Measurements from ENCODE around the gene MLLT10. TPM values are rescaled to one million over a fixed set of nuclear protein-coding genes. Genes with fewer than 3 reads are reported as not detected.

MLLT10 gene
- total RNA-seq, 1 experiment from 2014 or later, result 22.5 TPM

GRCh38 chr10:21498986-21499385 lies 35.0 kb upstream of the MLLT10 start:
- H3K4me3 ChIP-seq, result no peak overlapping the region
- DNase-seq, result no peak
- no peaks in the 10 kb centered on the region for H3K9me3 ChIP-seq
- no peaks in the 10 kb centered on the region for H3K27me3 ChIP-seq
- H3K36me3 ChIP-seq, result no peaks in the 10 kb centered on the region

- no peaks in the 10 kb centered on the region for H3K27me3 ChIP-seq
- H3K36me3 ChIP-seq, result no peaks in the 10 kb centered on the region
- DNase-seq, result no peak
- H3K4me3 ChIP-seq, result no peak overlapping the region
- H3K9me3 ChIP-seq, result no peaks in the 10 kb centered on the region
These were observed 34.1 kb upstream of the MLLT10 start for GRCh38 chr10:21499701-21500577.

DNA sequence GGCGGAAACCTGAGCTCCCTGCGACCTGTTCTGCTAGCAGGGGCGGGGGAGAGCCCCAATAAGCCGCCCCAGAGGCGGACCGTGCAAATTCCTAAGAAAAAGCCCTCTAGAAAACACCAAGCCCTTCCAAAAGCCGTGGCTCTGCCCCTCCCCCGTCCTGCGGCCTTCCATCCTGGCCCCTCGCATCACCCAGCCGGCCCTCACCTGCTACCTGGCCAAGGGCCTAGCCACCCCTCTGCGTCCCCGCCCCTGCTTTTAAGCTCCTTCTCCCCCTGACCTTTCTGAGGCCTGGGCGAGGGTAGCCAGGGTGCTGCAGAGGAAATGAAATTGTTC lies 33.5 kb upstream of the MLLT10 start:
- Histone ChIP-seq H3K36me3 (no peaks in the 10 kb centered on the region), H3K27me3 (no peaks in the 10 kb centered on the region), H3K4me3 (no peak overlapping the region), H3K9me3 (no peaks in the 10 kb centered on the region)
- DNase-seq, result no peak

- Histone ChIP-seq H3K4me3 (no peak overlapping the region), H3K9me3 (no peaks in the 10 kb centered on the region), H3K36me3 (no peaks in the 10 kb centered on the region), H3K27me3 (no peaks in the 10 kb centered on the region)
- DNase-seq, result no peak
These were observed 32.9 kb upstream of the MLLT10 start for GRCh38 chr10:21501091-21501490.

DNA sequence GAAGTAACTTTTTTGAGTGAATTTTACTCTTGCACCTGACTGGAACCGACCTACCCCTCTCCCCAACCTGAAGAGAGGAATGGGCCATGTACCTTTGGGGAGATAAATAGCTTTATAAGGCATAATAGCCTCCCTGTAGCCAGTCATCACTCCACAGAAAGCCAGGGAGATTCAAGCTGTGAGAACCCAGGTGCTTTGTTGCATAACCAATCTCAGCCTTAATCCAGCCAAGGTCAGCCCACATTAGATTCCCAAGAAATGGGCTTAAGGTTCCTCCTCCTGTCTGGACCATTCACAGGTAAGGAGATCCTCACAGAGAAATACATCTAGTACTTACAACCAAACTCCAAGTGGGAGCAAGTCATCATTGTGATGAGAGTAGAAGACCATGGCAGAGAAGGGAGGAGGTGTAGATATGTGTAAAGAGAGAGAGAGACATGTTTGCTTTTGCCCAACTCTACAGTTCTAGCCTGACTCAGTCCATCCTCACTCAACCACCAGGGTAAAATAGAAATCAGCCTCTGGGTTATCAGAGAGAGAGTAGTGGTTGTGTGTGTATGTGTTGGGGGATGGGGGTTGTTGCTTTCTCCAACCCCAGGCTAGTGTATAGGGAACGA lies 32.2 kb upstream of the MLLT10 start:
- no peak for DNase-seq
- Histone ChIP-seq H3K36me3 (no peaks in the 10 kb centered on the region), H3K4me3 (no peak overlapping the region), H3K27me3 (no peaks in the 10 kb centered on the region), H3K9me3 (no peaks in the 10 kb centered on the region)

GRCh38 chr10:21502348-21502740 lies 31.7 kb upstream of the MLLT10 start:
- DNase-seq, result no peak
- Histone ChIP-seq H3K4me3 (no peak overlapping the region), H3K9me3 (no peaks in the 10 kb centered on the region), H3K27me3 (no peaks in the 10 kb centered on the region), H3K36me3 (no peaks in the 10 kb centered on the region)

- DNase-seq, result no peak
These were observed 30.5 kb upstream of the MLLT10 start for GRCh38 chr10:21503542-21503941.

DNA sequence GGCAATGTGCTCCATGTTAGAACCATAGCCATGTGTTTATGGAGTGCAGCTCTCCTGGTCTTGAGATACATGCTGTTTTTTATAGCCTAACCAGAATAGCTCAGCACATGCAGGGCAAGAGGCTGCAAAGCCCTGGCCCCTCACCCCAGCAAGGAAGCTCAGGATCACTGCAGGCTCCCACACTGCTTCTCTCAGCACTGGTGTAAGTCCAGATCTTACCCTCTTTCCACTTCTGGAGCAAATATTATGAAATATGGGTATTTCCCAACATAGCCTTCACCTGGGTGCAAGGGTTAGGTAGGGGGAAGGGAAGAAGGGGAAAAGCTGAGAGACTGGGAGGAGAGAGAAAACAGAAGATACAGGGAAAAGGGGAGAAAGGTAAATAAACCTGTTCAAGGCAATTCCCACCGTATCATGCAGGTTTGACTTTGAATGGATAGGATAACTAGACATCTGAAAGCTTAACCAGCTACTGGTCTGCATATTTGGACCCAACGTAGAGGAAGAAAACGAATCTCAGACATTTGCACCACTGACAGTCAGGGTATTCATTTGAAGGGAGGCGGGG lies 28.2 kb upstream of the MLLT10 start:
- H3K27me3 ChIP-seq, result no peaks in the 10 kb centered on the region
- no peaks in the 10 kb centered on the region for H3K9me3 ChIP-seq
- DNase-seq, result no peak
- no peak overlapping the region for H3K4me3 ChIP-seq
- no peaks in the 10 kb centered on the region for H3K36me3 ChIP-seq

More at GRCh38 chr10:21503542-21503941, 30.5 kb upstream of the MLLT10 start:
- Histone ChIP-seq H3K4me3 (no peak overlapping the region), H3K9me3 (no peaks in the 10 kb centered on the region), H3K36me3 (no peaks in the 10 kb centered on the region), H3K27me3 (no peaks in the 10 kb centered on the region)

GRCh38 chr10:21506351-21506750 lies 27.7 kb upstream of the MLLT10 start:
- Histone ChIP-seq H3K9me3 (no peaks in the 10 kb centered on the region), H3K36me3 (no peaks in the 10 kb centered on the region), H3K4me3 (no peak overlapping the region), H3K27me3 (no peaks in the 10 kb centered on the region)
- no peak for DNase-seq

GRCh38 chr10:21507150-21507549 lies 26.9 kb upstream of the MLLT10 start:
- no peaks in the 10 kb centered on the region for H3K36me3 ChIP-seq
- no peak overlapping the region for H3K4me3 ChIP-seq
- H3K27me3 ChIP-seq, result no peaks in the 10 kb centered on the region
- no peak for DNase-seq
- H3K9me3 ChIP-seq, result no peaks in the 10 kb centered on the region

DNA sequence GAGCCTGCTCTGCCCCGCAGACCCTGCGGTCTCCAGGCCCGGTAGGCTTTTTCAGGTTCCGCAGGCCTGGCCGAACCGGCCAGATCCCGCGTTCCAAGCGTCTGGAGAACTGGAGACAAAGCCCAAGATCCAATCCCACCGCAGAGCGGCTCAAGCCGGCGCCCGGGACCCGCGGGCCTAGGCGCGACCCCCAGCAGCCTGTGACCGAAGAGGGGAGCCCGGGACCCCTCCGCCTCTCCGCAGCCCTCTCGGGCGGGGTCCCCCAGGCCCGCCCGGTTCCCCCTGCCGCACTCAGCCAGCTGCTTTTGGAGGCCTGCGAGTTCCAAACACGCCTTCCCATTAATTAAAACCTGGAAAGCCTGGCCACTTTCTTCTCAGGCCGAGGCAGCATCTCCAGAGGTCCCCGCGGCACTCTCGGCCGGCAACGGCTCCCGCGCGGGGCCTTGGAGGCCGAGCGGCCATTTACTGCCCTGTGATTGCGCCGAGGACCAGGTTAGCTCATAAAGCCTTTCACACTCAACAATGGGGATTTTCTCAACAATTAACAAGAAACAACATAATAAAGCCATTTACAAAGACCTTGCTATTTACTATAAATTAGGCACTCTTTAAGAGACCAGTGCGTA lies 25.2 kb upstream of the MLLT10 start:
- H3K4me3 ChIP-seq, result no peak overlapping the region
- H3K27me3 ChIP-seq, result no peaks in the 10 kb centered on the region
- no peaks in the 10 kb centered on the region for H3K9me3 ChIP-seq
- H3K36me3 ChIP-seq, result no peaks in the 10 kb centered on the region
- DNase-seq, result no peak

GRCh38 chr10:21509341-21510240 lies 24.4 kb upstream of the MLLT10 start:
- H3K4me3 ChIP-seq, result no peak overlapping the region
- H3K27me3 ChIP-seq, result no peaks in the 10 kb centered on the region
- DNase-seq, result no peak
- H3K9me3 ChIP-seq, result no peaks in the 10 kb centered on the region
- H3K36me3 ChIP-seq, result no peaks in the 10 kb centered on the region

- no peaks in the 10 kb centered on the region for H3K9me3 ChIP-seq
- H3K36me3 ChIP-seq, result no peaks in the 10 kb centered on the region
- no peaks in the 10 kb centered on the region for H3K27me3 ChIP-seq
- H3K4me3 ChIP-seq, result no peak overlapping the region
- DNase-seq, result no peak
These were observed 23.6 kb upstream of the MLLT10 start for GRCh38 chr10:21510241-21511094.

- no peak for DNase-seq
- Histone ChIP-seq H3K4me3 (no peak overlapping the region), H3K9me3 (no peaks in the 10 kb centered on the region), H3K36me3 (no peaks in the 10 kb centered on the region), H3K27me3 (no peaks in the 10 kb centered on the region)
These were observed 22.9 kb upstream of the MLLT10 start for GRCh38 chr10:21511095-21511570.

DNA sequence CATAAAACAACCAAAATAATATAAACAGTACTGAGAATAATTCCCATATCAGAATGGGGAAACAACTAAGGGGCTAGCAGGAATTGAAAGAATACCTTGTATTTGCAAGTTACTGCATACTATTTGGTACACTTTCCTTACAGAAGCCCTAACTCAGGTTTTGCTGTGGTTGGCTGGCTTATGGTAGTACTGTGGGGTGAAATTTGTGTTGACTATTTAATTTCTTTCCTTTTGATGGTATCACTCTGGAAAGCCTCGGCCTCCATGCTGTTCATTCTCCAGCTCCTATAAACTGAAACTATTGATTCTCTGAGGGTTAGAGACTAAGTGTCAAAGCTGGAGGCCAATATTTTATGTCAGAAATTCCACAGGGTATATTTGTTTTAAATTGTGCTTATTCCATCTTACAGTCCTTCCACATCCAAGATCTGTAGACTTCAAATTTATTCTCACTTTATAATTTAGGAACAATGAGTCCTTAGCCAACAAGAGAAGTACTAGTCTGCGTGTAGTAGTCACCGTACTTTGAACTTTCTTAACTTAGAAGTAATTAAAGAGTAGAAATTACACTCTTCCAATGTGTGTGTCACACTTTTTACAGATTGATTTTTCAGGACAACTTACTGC lies 22.0 kb upstream of the MLLT10 start:
- Histone ChIP-seq H3K27me3 (no peaks in the 10 kb centered on the region), H3K36me3 (no peaks in the 10 kb centered on the region), H3K9me3 (no peaks in the 10 kb centered on the region), H3K4me3 (peak overlapping the region; percentile 33)
- DNase-seq, result no peak

All from MG63 (cell line).